Esophagus muscularis mucosa (tissue), 3 donors: ENCODE data around the gene FOXN3.

Experiments
- POLR2A ChIP-seq: fragments of 450-650 bp; IDR thresholded peaks from one replicate; pipeline ENCODE4 v1.6.1; 2017; ENCODE audit warnings: antibody characterized with exemption, moderate library complexity, mild to moderate bottlenecking, low read depth
- POLR2AphosphoS5 ChIP-seq, 2 donors: sonication (generic); formaldehyde crosslinking; IDR thresholded peaks; one replicate each; pipeline ENCODE4 v1.6.1; 2017; ENCODE audit warnings: antibody characterized with exemption in 2 of 2
- TF ChIP-seq, protein P1 (sequence below), 3 experiments: fragments of 200-600 bp in 2 of 3; fragments of 450-650 bp in 1 of 3; sonication (generic) in 2 of 3; IDR thresholded peaks; one replicate each; pipeline ENCODE4 v1.5.1; 2017 to 2019; ENCODE audit warnings: antibody characterized with exemption in 3 of 3, mild to moderate bottlenecking in 2 of 3, moderate library complexity in 1 of 3

DNA sequence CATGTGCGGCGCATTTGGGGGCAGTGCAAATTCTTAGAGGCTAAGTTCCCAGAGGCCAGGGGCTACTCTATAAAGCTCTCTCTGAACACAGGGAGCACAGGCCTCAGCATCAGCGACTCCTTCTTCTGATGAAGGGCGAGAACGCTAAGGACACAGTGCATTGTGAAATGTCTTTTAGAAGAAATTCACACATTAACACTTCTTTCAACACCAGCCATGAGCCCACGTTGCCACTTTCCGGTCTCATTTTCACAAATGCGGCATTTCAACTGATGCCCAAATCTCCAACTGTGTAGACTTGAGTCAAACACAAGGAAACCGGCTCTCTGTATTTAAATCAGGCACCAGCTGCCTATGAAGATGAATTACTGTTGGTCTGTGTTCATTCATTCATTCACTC is 162.0 kb downstream of the FOXN3 start:
- TF ChIP-seq, protein P1, sequence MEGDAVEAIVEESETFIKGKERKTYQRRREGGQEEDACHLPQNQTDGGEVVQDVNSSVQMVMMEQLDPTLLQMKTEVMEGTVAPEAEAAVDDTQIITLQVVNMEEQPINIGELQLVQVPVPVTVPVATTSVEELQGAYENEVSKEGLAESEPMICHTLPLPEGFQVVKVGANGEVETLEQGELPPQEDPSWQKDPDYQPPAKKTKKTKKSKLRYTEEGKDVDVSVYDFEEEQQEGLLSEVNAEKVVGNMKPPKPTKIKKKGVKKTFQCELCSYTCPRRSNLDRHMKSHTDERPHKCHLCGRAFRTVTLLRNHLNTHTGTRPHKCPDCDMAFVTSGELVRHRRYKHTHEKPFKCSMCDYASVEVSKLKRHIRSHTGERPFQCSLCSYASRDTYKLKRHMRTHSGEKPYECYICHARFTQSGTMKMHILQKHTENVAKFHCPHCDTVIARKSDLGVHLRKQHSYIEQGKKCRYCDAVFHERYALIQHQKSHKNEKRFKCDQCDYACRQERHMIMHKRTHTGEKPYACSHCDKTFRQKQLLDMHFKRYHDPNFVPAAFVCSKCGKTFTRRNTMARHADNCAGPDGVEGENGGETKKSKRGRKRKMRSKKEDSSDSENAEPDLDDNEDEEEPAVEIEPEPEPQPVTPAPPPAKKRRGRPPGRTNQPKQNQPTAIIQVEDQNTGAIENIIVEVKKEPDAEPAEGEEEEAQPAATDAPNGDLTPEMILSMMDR (IDR thresholded peaks at IDR 0.05) = no peak
- TF ChIP-seq POLR2A = no peak
- TF ChIP-seq POLR2AphosphoS5 (IDR thresholded peaks at IDR 0.05) = no peak
